ENCODE measurements around the gene GRIK1. TPM values are rescaled to one million over a fixed set of nuclear protein-coding genes. Genes with fewer than 3 reads are reported as not detected.

The GRIK1 gene
- polyA plus RNA-seq, 1 donor (not counting 4 experiments of a cell fraction or from before 2014, with no cell fraction given): not detected

GRCh38 chr21:29654203-29654602, 285.6 kb downstream of the GRIK1 start:
- no peaks in the 10 kb centered on the region for H3K27me3 ChIP-seq (ENCODE audit: control insufficient read depth, extremely low read depth, insufficient read depth, low read length)
- H4K20me1 ChIP-seq (ENCODE audit: control insufficient read depth, extremely low read depth, insufficient read depth, low read length): no peaks in the 10 kb centered on the region
- H3K36me3 ChIP-seq (ENCODE audit: control insufficient read depth in 2 of 2, extremely low read depth in 1 of 2, insufficient read depth in 2 of 2, low read length in 2 of 2): no peaks in the 10 kb centered on the region
- no peaks in the 10 kb centered on the region for H3K9me1 ChIP-seq (ENCODE audit: control insufficient read depth, extremely low read depth, insufficient read depth, low read length)
- H3K4me3 ChIP-seq (ENCODE audit: control insufficient read depth in 2 of 3, extremely low read depth in 1 of 3, insufficient read depth in 2 of 3, low read depth in 1 of 3, low read length in 3 of 3): no peak overlapping the region
- H2AFZ ChIP-seq (ENCODE audit: control insufficient read depth, low read length): no peak overlapping the region
- H3K27ac ChIP-seq (ENCODE audit: control insufficient read depth, insufficient read depth, low read length): no peak overlapping the region
- dilution Hi-C loops (cut with MboI; ENCODE audit: extremely low pct_ligation_motif_present, low sequenced_read_pairs): no loop called here
- no peak for FAIRE-seq
- H3K79me2 ChIP-seq (ENCODE audit: control insufficient read depth, insufficient read depth, low read length): no peaks in the 10 kb centered on the region
- no peak overlapping the region for H3K9ac ChIP-seq (ENCODE audit: control insufficient read depth, extremely low read depth, insufficient read depth, low read length)
- H3K4me1 ChIP-seq (ENCODE audit: control insufficient read depth, extremely low read depth, insufficient read depth, low read length): peaks cover 9% of the 10 kb centered on the region
- DNase-seq (ENCODE audit: low read depth, low spot score): no peak
- no peak overlapping the region for H3K4me2 ChIP-seq (ENCODE audit: control insufficient read depth, extremely low read depth, insufficient read depth, low read depth, low read length)
- TF ChIP-seq CTCF (optimal IDR thresholded peaks at IDR 0.05 in 1 of 3, IDR thresholded peaks at IDR 0.05 in 1 of 3, conservative IDR thresholded peaks at IDR 0.05 in 1 of 3; ENCODE audit: extremely low read depth in 1 of 3, insufficient read depth in 2 of 3, low read length in 3 of 3): no peak
- TF ChIP-seq EZH2 (IDR thresholded peaks at IDR 0.05; ENCODE audit: low read length): no peak
- H3K9me3 ChIP-seq (ENCODE audit: control insufficient read depth, low read depth, low read length): no peaks in the 10 kb centered on the region

- FAIRE-seq (no peak), DNase-seq (ENCODE audit: low read depth, low spot score) (no peak)
- Histone ChIP-seq H4K20me1 (ENCODE audit: control insufficient read depth, extremely low read depth, insufficient read depth, low read length) (no peaks in the 10 kb centered on the region), H3K4me1 (ENCODE audit: control insufficient read depth, extremely low read depth, insufficient read depth, low read length) (no peaks in the 10 kb centered on the region), H2AFZ (ENCODE audit: control insufficient read depth, low read length) (no peak overlapping the region), H3K9ac (ENCODE audit: control insufficient read depth, extremely low read depth, insufficient read depth, low read length) (no peak overlapping the region), H3K9me3 (ENCODE audit: control insufficient read depth, low read depth, low read length) (no peaks in the 10 kb centered on the region), H3K27ac (ENCODE audit: control insufficient read depth, insufficient read depth, low read length) (no peak overlapping the region), H3K79me2 (ENCODE audit: control insufficient read depth, insufficient read depth, low read length) (no peaks in the 10 kb centered on the region), H3K4me2 (ENCODE audit: control insufficient read depth, extremely low read depth, insufficient read depth, low read depth, low read length) (no peak overlapping the region), H3K27me3 (ENCODE audit: control insufficient read depth, extremely low read depth, insufficient read depth, low read length) (no peaks in the 10 kb centered on the region), H3K9me1 (ENCODE audit: control insufficient read depth, extremely low read depth, insufficient read depth, low read length) (no peaks in the 10 kb centered on the region), H3K4me3 (ENCODE audit: control insufficient read depth in 2 of 3, extremely low read depth in 1 of 3, insufficient read depth in 2 of 3, low read depth in 1 of 3, low read length in 3 of 3) (no peak overlapping the region), H3K36me3 (ENCODE audit: control insufficient read depth in 2 of 2, extremely low read depth in 1 of 2, insufficient read depth in 2 of 2, low read length in 2 of 2) (no peaks in the 10 kb centered on the region)
- dilution Hi-C loops (cut with MboI; ENCODE audit: extremely low pct_ligation_motif_present, low sequenced_read_pairs): no loop called here
- no peak for TF ChIP-seq EZH2 (IDR thresholded peaks at IDR 0.05; ENCODE audit: low read length)
- TF ChIP-seq CTCF (optimal IDR thresholded peaks at IDR 0.05 in 1 of 3, IDR thresholded peaks at IDR 0.05 in 1 of 3, conservative IDR thresholded peaks at IDR 0.05 in 1 of 3; ENCODE audit: extremely low read depth in 1 of 3, insufficient read depth in 2 of 3, low read length in 3 of 3): no peak
Measured at GRCh38 chr21:29650523-29651022, 289.2 kb downstream of the GRIK1 start.

Measured in keratinocyte (primary cell).